ENCODE results near the gene GPRIN2. TPM values are rescaled to one million over a fixed set of nuclear protein-coding genes. Genes with fewer than 3 reads are reported as not detected.
"Not testable (repeated sequence)": the region's sequence is repeated elsewhere in the genome, so short reads cannot be mapped to it uniquely, and the experiment has no call there.

Gene GPRIN2
- total and polyA plus RNA-seq, 2 donors: 0.24 to 0.82 TPM

GRCh38 chr10:46517541-46517940, 38.9 kb downstream of the GPRIN2 start:
- 95% methylated on average over 5 of the region's 5 CpGs for WGBS
- DNase-seq (ENCODE audit: low read depth in 6 of 9, low spot score in 9 of 9): no peak

DNA sequence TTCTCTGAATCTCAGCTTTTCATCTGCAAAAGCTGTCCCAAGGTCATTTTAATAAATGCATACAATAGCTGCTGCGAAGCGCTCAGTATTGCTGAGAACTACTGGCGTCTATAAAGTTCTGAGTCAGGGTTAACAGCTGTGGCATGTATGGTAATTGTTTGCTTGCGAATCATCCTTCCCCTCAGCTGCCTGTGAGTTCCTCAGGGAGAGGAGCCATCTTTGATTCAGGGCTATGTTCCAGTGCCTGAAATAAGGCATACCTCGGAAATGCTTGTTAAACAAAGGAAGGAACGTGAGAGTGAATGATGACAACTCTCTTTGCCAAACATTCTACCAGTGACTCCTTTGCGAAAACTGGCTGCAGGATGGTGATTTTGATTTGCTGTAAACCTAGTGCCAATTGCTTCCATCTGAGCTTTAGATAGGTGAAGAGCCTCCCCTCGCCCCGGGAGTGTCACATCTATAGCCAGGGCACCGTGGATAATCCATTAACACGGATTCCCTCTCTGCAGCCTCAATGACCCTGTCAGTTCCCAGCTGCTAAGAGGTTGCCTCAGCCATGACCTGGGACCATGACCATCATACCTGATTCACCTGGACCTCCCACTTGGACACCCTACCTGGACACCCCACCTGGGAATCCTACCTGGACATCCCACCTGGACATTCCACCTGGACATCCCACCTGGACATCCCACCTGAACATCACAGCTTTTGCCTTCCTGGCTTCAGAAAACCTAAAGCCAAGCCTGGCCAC, 39.6 kb downstream of the GPRIN2 start:
- H3K27me3 ChIP-seq (ENCODE audit: control insufficient read depth in 2 of 2, insufficient read depth in 1 of 2, low read length in 1 of 2): no peaks in the 10 kb centered on the region
- WGBS: 93% methylated on average over 11 of the region's 11 CpGs
- H3K27ac ChIP-seq (ENCODE audit: low read depth in 1 of 2, low read length in 1 of 2): no peak overlapping the region
- no peaks in the 10 kb centered on the region for H3K36me3 ChIP-seq (ENCODE audit: control insufficient read depth in 2 of 2, insufficient read depth in 2 of 2, low read length in 1 of 2)
- H3K4me3 ChIP-seq (ENCODE audit: low read length in 2 of 2): no peak overlapping the region
- peaks cover 0 to 2% of the 10 kb centered on the region in 2 donors for H3K9me3 ChIP-seq (ENCODE audit: control insufficient read depth in 2 of 2, insufficient read depth in 1 of 2, low read length in 1 of 2)
- no peak for DNase-seq (ENCODE audit: low read depth in 6 of 9, low spot score in 9 of 9)
- no peaks in the 10 kb centered on the region for H3K4me1 ChIP-seq (ENCODE audit: control insufficient read depth in 2 of 2, insufficient read depth in 2 of 2, low read length in 2 of 2)

More at GRCh38 chr10:46517541-46517940, 38.9 kb downstream of the GPRIN2 start:
- Histone ChIP-seq H3K9me3 (ENCODE audit: control insufficient read depth in 2 of 2, insufficient read depth in 1 of 2, low read length in 1 of 2) (peaks cover 0 to 2% of the 10 kb centered on the region in 2 donors), H3K4me3 (ENCODE audit: low read length in 2 of 2) (no peak overlapping the region), H3K4me1 (ENCODE audit: control insufficient read depth in 2 of 2, insufficient read depth in 2 of 2, low read length in 2 of 2) (no peaks in the 10 kb centered on the region), H3K27me3 (ENCODE audit: control insufficient read depth in 2 of 2, insufficient read depth in 1 of 2, low read length in 1 of 2) (no peaks in the 10 kb centered on the region), H3K36me3 (ENCODE audit: control insufficient read depth in 2 of 2, insufficient read depth in 2 of 2, low read length in 1 of 2) (no peaks in the 10 kb centered on the region), H3K27ac (ENCODE audit: low read depth in 1 of 2, low read length in 1 of 2) (no peak overlapping the region)

GRCh38 chr10:46515793-46516192, 40.7 kb downstream of the GPRIN2 start:
- 89% methylated on average over 3 of the region's 3 CpGs for WGBS
- peaks cover 0 to 2% of the 10 kb centered on the region in 2 donors for H3K9me3 ChIP-seq (ENCODE audit: control insufficient read depth in 2 of 2, insufficient read depth in 1 of 2, low read length in 1 of 2)
- no peaks in the 10 kb centered on the region for H3K36me3 ChIP-seq (ENCODE audit: control insufficient read depth in 2 of 2, insufficient read depth in 2 of 2, low read length in 1 of 2)
- H3K4me3 ChIP-seq (ENCODE audit: low read length in 2 of 2): no peak overlapping the region
- no peaks in the 10 kb centered on the region for H3K4me1 ChIP-seq (ENCODE audit: control insufficient read depth in 2 of 2, insufficient read depth in 2 of 2, low read length in 2 of 2)
- H3K27ac ChIP-seq (ENCODE audit: low read depth in 1 of 2, low read length in 1 of 2): no peak overlapping the region
- DNase-seq (ENCODE audit: low read depth in 6 of 9, low spot score in 9 of 9): no peak
- no peaks in the 10 kb centered on the region for H3K27me3 ChIP-seq (ENCODE audit: control insufficient read depth in 2 of 2, insufficient read depth in 1 of 2, low read length in 1 of 2)

GRCh38 chr10:46515366-46515765, 41.1 kb downstream of the GPRIN2 start:
- H3K4me3 ChIP-seq (ENCODE audit: low read length in 2 of 2): no peak overlapping the region
- no peak for DNase-seq (ENCODE audit: low read depth in 6 of 9, low spot score in 9 of 9)
- no peaks in the 10 kb centered on the region for H3K27me3 ChIP-seq (ENCODE audit: control insufficient read depth in 2 of 2, insufficient read depth in 1 of 2, low read length in 1 of 2)
- H3K27ac ChIP-seq (ENCODE audit: low read depth in 1 of 2, low read length in 1 of 2): no peak overlapping the region
- H3K9me3 ChIP-seq (ENCODE audit: control insufficient read depth in 2 of 2, insufficient read depth in 1 of 2, low read length in 1 of 2): peaks cover 0 to under 1% of the 10 kb centered on the region in 2 donors
- H3K36me3 ChIP-seq (ENCODE audit: control insufficient read depth in 2 of 2, insufficient read depth in 2 of 2, low read length in 1 of 2): no peaks in the 10 kb centered on the region
- H3K4me1 ChIP-seq (ENCODE audit: control insufficient read depth in 2 of 2, insufficient read depth in 2 of 2, low read length in 2 of 2): no peaks in the 10 kb centered on the region

- Histone ChIP-seq H3K27me3 (ENCODE audit: control insufficient read depth in 2 of 2, insufficient read depth in 1 of 2, low read length in 1 of 2) (no peaks in the 10 kb centered on the region), H3K9me3 (ENCODE audit: control insufficient read depth in 2 of 2, insufficient read depth in 1 of 2, low read length in 1 of 2) (no peaks in the 10 kb centered on the region), H3K4me3 (ENCODE audit: low read length in 2 of 2) (no peak overlapping the region), H3K27ac (ENCODE audit: low read depth in 1 of 2, low read length in 1 of 2) (no peak overlapping the region), H3K4me1 (ENCODE audit: control insufficient read depth in 2 of 2, insufficient read depth in 2 of 2, low read length in 2 of 2) (no peaks in the 10 kb centered on the region), H3K36me3 (ENCODE audit: control insufficient read depth in 2 of 2, insufficient read depth in 2 of 2, low read length in 1 of 2) (no peaks in the 10 kb centered on the region)
- WGBS: 82% methylated on average over 3 of the region's 3 CpGs
- no peak for DNase-seq (ENCODE audit: low read depth in 6 of 9, low spot score in 9 of 9)
Observed at GRCh38 chr10:46514899-46515298, 41.6 kb downstream of the GPRIN2 start.

- Histone ChIP-seq H3K36me3 (ENCODE audit: control insufficient read depth in 2 of 2, insufficient read depth in 2 of 2, low read length in 1 of 2) (no peaks in the 10 kb centered on the region), H3K9me3 (ENCODE audit: control insufficient read depth in 2 of 2, insufficient read depth in 1 of 2, low read length in 1 of 2) (no peaks in the 10 kb centered on the region), H3K27ac (ENCODE audit: low read depth in 1 of 2, low read length in 1 of 2) (no peak overlapping the region), H3K4me1 (ENCODE audit: control insufficient read depth in 2 of 2, insufficient read depth in 2 of 2, low read length in 2 of 2) (no peaks in the 10 kb centered on the region), H3K27me3 (ENCODE audit: control insufficient read depth in 2 of 2, insufficient read depth in 1 of 2, low read length in 1 of 2) (no peaks in the 10 kb centered on the region), H3K4me3 (ENCODE audit: low read length in 2 of 2) (no peak overlapping the region)
- 91% methylated on average over 6 of the region's 6 CpGs for WGBS
- DNase-seq (ENCODE audit: low read depth in 6 of 9, low spot score in 9 of 9): no peak
Observed at GRCh38 chr10:46514431-46514861, 42.0 kb downstream of the GPRIN2 start.

DNA sequence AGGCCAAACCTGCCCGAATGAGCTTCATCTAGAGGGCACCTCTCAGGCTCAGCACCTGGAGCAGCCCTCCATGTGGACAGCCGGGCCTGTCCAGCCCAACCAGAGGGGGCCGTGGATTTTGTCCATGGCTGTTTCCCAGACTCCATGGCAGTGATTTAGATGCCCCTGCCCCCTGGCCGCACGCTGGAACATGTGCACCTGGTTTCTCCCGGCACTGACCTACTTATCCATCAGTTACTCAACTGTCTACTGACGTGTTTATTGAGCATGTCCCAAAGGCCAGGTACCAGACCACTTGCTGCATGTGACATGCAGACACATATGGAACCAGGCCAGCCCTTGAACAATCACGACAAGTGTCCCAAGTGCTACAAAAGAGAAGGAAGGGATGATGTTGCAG, 43.1 kb downstream of the GPRIN2 start:
- not testable (repeated sequence) for H3K27me3 ChIP-seq (ENCODE audit: control insufficient read depth in 2 of 2, insufficient read depth in 1 of 2, low read length in 1 of 2); H3K27ac ChIP-seq (ENCODE audit: low read depth in 1 of 2, low read length in 1 of 2); DNase-seq (ENCODE audit: low read depth in 6 of 9, low spot score in 9 of 9); H3K4me3 ChIP-seq (ENCODE audit: low read length in 2 of 2); H3K36me3 ChIP-seq (ENCODE audit: control insufficient read depth in 2 of 2, insufficient read depth in 2 of 2, low read length in 1 of 2); H3K9me3 ChIP-seq (ENCODE audit: control insufficient read depth in 2 of 2, insufficient read depth in 1 of 2, low read length in 1 of 2); H3K4me1 ChIP-seq (ENCODE audit: control insufficient read depth in 2 of 2, insufficient read depth in 2 of 2, low read length in 2 of 2)
- WGBS: no CpG with 5 or more reads among the region's 8 CpGs

GRCh38 chr10:46512725-46513124, 43.7 kb downstream of the GPRIN2 start:
- H3K36me3 ChIP-seq (ENCODE audit: control insufficient read depth in 2 of 2, insufficient read depth in 2 of 2, low read length in 1 of 2); H3K27me3 ChIP-seq (ENCODE audit: control insufficient read depth in 2 of 2, insufficient read depth in 1 of 2, low read length in 1 of 2); H3K9me3 ChIP-seq (ENCODE audit: control insufficient read depth in 2 of 2, insufficient read depth in 1 of 2, low read length in 1 of 2); H3K27ac ChIP-seq (ENCODE audit: low read depth in 1 of 2, low read length in 1 of 2); DNase-seq (ENCODE audit: low read depth in 6 of 9, low spot score in 9 of 9); H3K4me3 ChIP-seq (ENCODE audit: low read length in 2 of 2); H3K4me1 ChIP-seq (ENCODE audit: control insufficient read depth in 2 of 2, insufficient read depth in 2 of 2, low read length in 2 of 2): not testable (repeated sequence)
- WGBS: over 99% methylated on average over 3 of the region's 7 CpGs

DNA sequence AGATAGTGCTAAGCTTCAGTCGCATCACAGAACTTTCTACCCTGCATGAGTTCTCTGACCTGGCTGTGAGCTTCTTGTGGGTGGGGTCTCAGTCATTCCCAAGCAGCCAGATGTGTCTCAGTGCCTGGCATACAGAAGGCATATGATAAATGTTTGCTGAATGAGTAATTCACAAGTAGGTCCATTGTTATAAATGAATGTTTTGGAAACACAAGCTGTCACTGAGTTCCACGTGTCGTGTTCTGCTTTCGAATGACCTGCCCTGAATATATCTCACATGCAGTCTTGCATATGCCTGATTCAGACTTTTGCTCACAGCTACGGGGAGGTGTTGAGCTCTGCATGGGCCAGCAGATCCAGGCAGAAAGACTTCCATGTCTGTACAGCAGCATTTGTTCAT, 44.5 kb downstream of the GPRIN2 start:
- not testable (repeated sequence) for H3K27me3 ChIP-seq (ENCODE audit: control insufficient read depth in 2 of 2, insufficient read depth in 1 of 2, low read length in 1 of 2); H3K4me3 ChIP-seq (ENCODE audit: low read length in 2 of 2); H3K4me1 ChIP-seq (ENCODE audit: control insufficient read depth in 2 of 2, insufficient read depth in 2 of 2, low read length in 2 of 2); H3K27ac ChIP-seq (ENCODE audit: low read depth in 1 of 2, low read length in 1 of 2); H3K36me3 ChIP-seq (ENCODE audit: control insufficient read depth in 2 of 2, insufficient read depth in 2 of 2, low read length in 1 of 2); H3K9me3 ChIP-seq (ENCODE audit: control insufficient read depth in 2 of 2, insufficient read depth in 1 of 2, low read length in 1 of 2); DNase-seq (ENCODE audit: low read depth in 6 of 9, low spot score in 9 of 9)
- WGBS: no CpG with 5 or more reads among the region's 5 CpGs

All from thymus (tissue), 11 donors.